Activated CD4-positive, alpha-beta T cell treated with anti-CD3 and anti-CD28 coated beads for 4 hours (primary cell): ENCODE results near the gene C7.
"Not testable (repeated sequence)": the region's sequence is repeated elsewhere in the genome, so short reads cannot be mapped to it uniquely, and the experiment has no call there.

Experiments
- DNase-seq, 2 donors: peaks; one replicate each; pipeline ENCODE4 v3.0.0-alpha.2; 2020

The C7 gene

GRCh38 chr5:40991981-40992559 lies 82.8 kb downstream of the C7 start:
- no peak for DNase-seq

GRCh38 chr5:40995801-40996586 lies 86.7 kb downstream of the C7 start:
- DNase-seq = no peak

GRCh38 chr5:40999142-40999541 lies 89.8 kb downstream of the C7 start:
- DNase-seq = no peak

- DNase-seq = no peak
These were observed 90.7 kb downstream of the C7 start for GRCh38 chr5:40999966-41000365.

- no peak for DNase-seq
These were observed 94.5 kb downstream of the C7 start for GRCh38 chr5:41003670-41004376.

GRCh38 chr5:41004931-41005330 lies 95.6 kb downstream of the C7 start:
- DNase-seq = no peak

- no peak for DNase-seq
These were observed 99.9 kb downstream of the C7 start for GRCh38 chr5:41009232-41009631.

- no peak for DNase-seq
These were observed 101.3 kb downstream of the C7 start for GRCh38 chr5:41010572-41010971.

- no peak for DNase-seq
These were observed 103.0 kb downstream of the C7 start for GRCh38 chr5:41012318-41012717.

- DNase-seq = not testable (repeated sequence)
These were observed 113.3 kb downstream of the C7 start for GRCh38 chr5:41022600-41022999.
